GM12873 (cell line): ENCODE measurements around the gene PHGDH.

ENCODE experiments used
- TF ChIP-seq, protein P1 (sequence below): IDR thresholded peaks from 2 replicates; pipeline ENCODE4 v1.5.1; 2012; ENCODE audit warnings: low read depth, mild to moderate bottlenecking, moderate library complexity, low read length, control low read depth; ENCODE audit not compliant: insufficient read depth; ENCODE audit errors: missing control alignments

PHGDH gene

DNA sequence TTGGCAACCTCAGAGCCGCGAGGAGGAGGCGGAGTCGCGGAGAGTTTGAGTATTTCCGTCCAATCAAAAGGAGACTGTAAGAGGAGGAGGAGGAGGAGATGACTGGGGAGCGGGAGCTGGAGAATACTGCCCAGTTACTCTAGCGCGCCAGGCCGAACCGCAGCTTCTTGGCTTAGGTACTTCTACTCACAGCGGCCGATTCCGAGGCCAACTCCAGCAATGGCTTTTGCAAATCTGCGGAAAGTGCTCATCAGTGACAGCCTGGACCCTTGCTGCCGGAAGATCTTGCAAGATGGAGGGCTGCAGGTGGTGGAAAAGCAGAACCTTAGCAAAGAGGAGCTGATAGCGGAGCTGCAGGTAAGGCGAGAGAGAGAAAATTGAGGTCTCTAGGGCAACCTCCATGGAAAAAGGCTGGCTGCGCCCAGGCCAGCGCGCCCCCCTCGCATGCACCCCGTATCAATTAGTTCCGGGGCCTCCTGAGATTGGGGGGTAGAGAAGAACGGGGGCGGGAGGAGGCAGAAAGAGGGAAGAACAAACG is at the start of gene PHGDH:
Gene PHGDH (plus strand): TSS at position 131 of the 538 bp plus-strand sequence. CDS start 89 bp downstream, at position 220.
- TF ChIP-seq, protein P1, sequence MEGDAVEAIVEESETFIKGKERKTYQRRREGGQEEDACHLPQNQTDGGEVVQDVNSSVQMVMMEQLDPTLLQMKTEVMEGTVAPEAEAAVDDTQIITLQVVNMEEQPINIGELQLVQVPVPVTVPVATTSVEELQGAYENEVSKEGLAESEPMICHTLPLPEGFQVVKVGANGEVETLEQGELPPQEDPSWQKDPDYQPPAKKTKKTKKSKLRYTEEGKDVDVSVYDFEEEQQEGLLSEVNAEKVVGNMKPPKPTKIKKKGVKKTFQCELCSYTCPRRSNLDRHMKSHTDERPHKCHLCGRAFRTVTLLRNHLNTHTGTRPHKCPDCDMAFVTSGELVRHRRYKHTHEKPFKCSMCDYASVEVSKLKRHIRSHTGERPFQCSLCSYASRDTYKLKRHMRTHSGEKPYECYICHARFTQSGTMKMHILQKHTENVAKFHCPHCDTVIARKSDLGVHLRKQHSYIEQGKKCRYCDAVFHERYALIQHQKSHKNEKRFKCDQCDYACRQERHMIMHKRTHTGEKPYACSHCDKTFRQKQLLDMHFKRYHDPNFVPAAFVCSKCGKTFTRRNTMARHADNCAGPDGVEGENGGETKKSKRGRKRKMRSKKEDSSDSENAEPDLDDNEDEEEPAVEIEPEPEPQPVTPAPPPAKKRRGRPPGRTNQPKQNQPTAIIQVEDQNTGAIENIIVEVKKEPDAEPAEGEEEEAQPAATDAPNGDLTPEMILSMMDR: no peak

DNA sequence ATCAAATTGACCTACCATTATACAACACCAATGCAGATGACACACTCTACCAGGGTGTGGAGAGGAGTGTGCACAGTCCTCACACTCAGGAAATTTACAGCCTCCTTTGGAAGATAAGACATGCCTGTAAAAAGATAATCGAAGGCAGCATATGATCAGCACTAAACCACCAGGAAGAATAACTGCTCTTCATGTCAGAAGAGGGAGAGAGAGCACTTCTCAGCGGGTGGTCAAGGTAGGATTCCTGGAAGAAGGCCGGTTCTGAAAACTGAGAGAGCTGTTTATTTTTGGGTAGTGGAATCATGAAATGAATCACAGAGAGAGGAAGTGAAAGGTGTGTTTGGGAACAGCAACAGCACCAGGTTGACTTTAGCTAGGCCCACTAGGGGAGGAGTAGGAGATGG is 49.7 kb upstream of the PHGDH start:
- TF ChIP-seq, protein P1: peak; percentile 20

DNA sequence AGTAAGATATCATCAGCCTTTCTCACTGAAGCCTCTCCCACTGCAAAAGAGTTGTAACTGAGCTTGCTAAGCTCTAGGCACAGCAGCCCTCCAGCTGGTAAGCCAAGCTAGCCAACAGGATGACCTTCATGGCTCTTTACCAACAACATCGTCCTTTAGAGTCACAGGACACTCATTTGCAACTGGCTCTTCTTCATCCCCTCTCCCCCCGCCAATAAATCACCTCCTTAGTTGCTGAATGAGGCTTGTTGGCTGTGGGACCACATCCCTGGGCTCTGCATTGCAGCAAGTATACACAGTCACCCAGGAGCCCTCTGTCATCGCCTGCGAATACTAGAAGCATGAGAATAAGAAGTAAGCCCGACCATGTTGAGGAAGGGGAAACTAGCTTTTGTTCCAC is 47.7 kb upstream of the PHGDH start:
- TF ChIP-seq, protein P1: no peak

DNA sequence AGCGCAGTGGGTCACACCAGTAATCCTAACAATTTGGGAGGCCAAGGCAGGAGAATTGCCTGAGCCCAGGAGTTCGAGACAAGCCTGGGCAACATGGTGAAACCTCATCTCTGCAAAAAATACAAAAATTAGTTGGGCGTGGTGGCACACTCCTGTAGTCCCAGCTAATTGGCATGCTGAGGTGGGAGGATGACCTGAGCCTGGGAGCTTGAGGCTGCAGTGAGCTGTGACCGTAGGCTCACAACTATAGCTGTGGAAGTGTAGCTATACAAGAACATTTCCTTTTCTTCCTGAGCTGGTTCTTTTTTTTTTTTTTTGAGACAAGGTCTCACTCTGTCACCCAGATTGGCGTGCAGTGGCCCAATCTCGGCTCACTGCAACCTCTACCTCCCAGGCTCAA is 44.6 kb upstream of the PHGDH start:
- TF ChIP-seq, protein P1: no peak

DNA sequence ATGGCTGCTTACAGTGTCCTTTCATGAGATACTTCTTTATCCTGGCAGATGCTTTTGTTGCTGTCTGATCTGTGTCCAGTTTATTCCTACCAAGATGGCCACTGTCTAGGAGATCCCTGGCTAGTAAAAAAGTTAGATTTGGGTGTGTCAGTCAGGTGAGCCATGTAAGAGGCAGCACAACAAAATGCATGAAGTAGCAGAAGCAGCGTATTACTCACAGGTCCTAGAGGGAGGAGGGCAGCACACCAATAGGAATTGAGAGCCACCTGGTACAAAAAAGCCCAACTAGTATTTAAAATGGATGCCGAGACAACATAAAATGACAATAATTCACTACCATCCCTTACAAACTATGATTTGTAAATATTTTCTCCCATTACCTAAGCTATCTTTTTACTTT is 40.8 kb upstream of the PHGDH start:
- TF ChIP-seq, protein P1: no peak

DNA sequence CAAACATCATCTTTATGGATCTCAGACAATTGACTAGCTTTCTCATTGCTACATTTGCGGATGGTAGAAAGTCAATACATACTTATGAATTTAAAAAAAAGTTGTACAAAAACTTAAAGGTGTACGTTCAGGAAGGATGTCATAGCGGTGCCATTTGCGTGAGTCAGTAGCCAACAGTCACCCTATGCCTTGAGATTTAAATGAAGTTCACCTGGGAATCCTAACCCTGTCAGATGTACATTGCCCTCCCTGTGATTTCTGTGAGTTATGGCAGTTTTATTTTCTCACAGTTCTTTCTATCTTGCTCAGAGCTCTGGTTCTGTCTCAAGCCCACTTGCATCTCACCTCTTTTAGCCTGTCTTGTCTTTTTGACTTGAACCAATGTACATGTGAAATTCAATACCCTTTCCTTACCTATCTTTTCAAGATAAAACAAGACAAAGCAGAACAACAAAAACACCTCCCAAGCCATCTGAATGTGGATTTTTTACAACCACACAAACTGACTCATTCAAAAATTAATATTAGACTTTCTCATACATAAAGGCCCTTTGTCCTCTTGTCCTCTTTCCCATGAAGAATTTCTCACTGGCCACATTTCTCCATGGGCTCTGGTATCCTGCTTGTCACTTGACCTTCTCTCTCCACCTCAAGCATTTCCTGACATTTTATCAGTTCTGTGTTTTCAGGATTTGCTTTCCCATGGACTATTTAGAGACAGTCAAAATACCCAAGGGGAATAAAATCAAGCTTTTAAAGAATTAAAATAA is 38.4 kb upstream of the PHGDH start:
- TF ChIP-seq, protein P1: no peak

DNA sequence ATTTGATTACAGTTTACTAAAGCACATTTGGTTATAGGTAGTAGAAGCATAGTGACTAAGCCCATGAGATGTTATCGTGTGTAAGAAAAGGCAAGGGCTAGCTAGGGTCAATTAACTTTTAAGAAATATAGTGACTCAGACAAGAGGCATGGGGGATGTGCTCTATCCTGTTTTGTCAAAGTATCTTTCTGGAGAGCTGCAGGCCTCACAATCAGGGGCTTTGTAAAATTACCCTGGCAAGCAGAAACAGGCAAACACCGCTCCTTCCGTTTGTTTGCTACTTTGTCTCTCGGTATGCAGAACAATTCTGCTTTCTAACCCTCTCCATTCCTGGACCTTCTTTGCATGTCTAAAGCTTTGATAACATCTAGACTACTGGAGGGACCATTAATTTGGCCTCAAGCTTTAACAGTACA is 37.6 kb upstream of the PHGDH start:
- TF ChIP-seq, protein P1: no peak
